GM19238 (cell line): ENCODE data around the gene SUSD6.
A peak's percentile ranks its signal among the peaks of the same experiment; 100 is the strongest.
"Not testable (repeated sequence)": the region's sequence is repeated elsewhere in the genome, so short reads cannot be mapped to it uniquely, and the experiment has no call there.

Source experiments
- DNase-seq: peaks from one replicate; pipeline ENCODE4 v3.0.0; 2011; ENCODE audit warnings: low spot score; ENCODE audit not compliant: insufficient read length

SUSD6 gene

DNA sequence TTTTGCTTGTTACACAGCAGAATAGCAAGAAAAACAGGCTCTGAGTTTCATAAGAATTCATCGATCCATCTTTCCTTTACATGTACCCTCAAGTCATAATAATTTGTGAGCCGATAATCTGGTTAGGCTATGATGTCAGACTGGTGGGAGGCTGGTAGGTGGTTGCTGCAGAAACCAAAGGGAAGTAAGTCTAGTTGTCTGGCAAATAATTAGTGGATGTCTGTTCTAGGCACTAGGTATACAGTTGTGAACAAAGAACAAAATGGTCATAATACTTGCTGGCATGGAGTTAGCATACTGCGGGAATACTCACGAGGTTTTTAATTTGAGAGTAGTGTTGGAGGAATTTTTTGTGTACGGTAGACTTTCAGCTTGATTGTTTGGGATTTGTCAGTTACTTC is 8.8 kb downstream of the SUSD6 start:
- DNase-seq = no peak

DNA sequence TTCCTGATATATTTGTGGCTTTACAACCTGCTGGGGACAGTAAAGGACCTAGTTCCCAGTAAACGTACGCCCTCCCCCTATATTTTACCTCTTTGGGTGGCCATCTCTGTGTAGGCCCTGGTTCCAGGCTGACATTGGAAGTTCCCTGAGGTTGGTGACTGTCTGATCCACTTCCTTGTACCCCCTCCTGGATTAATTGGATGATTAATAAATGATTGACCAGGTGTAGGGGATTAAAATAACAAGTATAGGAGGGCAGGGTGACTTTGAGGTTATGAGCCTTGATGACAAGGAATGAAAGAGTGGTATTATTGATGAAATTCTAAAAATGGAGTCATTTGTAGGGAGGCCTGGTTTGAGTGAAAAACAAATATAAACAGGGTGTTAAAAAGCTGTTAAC is 9.6 kb downstream of the SUSD6 start:
- DNase-seq = no peak

DNA sequence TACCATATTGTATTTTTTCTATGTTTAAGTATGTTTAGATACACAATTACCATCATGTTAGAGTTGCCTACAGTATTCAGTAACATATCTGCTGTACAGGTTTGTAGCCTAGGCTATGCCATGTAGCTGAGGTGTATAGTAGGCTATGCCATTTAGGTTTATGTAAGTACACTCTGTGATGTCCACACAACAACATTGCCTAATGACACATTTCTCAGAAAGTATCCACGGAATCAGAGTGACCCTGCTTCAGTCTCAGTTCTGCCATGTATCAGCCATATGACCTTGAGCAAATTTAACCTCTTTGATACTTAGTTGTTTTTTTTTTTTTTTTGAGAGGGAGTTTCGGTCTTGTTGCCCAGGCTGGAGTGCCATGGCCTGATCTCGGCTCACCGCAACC is 12.7 kb downstream of the SUSD6 start:
- no peak for DNase-seq

DNA sequence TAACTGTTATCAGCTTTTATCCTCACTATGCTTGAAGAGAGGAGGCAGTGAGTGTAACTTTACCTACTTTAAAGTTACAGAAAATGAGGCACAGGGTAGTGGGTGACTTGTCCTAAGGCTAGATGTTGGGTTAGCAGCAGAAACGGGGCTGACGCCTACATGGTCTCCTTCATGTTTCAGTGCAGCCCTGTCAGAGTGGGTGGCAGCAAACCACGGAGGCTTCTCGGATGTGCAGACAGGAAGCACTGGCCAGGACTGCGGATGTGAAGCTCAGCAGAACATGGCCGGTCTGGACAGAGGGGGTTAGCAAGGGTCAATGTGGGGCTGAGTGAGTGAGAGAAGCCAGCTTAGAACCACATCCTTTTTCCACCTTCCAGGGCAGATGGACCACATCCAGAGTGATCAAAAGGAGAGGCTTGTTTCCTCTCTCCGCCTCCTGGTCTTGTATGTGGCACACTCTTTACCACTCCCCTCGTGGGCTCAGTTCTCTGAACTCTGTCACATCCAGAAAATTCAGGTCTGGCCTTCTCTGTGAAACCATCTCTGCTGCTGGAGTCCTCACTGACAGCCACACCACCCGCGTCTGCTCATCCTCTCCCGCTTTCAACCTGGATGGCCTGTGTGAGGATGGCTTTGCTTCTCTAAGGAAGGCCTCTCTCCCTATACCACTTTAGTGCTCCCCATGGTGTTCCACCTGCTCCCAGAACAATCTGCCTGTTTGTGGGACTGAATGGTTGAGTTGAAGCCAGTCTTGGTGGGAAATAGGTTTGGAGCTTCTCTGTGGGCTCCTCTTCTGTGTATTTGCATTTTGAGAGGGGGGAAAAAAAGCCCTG is 14.1 kb downstream of the SUSD6 start:
- peak; percentile 40 for DNase-seq

DNA sequence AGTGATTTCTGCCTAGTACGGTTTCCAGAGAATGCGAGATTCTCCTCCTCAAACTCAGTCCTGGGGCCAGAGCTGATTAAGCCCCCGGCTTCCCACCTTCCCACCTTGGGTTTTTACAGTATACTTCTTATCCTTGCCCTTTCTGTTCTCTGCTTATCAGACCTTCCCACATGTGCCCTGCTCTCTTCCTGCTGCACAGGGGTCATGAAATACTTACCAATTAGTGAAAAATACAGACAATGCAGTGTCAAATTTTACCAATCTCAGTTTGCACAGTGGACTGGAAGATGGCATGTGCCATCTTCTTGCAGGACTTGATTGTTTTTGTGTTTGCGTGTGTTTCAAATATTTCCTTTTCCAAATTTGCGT is 14.7 kb downstream of the SUSD6 start:
- no peak for DNase-seq

DNA sequence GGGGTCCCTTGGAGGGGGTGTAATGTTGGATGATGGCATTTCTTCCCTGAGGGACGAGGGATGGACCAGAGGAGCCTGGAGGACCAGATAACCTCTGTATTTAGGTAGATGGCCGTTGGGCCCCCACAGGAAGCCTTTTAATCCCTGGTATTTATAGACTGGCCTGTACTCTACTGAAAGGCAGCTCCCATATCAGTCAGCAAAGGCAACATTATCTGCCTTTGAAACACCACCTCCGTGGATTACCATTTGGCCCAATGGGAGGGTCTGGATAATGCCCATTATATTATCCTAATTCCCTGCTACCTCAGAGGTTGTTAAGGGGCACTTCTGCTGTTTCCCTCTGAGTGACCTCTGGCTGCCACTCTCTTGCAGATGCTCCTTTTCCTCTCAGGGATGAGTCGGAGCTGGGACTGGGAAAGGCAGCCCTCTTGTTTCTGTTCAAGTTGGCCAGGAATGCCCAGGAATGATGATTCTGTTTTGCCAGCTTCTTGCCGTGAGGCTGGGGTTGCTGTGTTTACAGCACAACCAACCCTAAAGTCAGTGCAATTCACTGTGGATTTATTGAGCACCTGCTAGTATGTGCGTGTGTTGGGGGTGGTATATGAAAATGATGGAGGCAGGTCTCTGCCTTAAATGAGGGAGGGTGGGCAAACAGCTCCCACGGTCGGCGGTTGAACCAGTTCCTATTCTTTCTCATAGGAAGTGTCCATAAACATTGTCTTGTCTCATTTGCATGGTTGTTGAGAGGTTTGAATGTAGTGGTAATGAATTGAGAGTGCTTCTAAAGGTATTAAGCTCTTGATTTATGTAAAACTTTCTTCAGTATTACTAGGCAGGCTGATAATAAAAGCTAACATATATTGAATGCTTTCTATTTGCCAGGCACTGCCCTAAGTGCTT is 18.1 kb downstream of the SUSD6 start:
- no peak for DNase-seq

DNA sequence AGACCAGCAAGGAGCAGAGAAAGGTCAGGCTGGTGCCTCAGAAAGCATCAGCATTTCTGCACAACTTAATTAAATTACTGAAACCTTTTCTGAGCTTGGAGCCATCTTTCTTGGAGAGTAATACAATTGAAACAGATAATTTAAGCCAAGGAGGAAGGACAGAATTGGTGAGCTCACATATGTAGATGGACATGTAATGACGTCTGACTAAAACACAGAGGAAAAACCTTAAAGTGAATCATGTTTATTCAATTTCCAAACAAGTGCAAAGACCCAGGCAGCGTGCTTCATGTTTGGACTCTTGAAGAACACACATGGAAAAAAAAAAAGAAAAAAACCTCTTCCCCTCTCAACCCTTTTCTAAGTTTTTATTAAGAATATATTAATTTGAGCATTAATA is 19.0 kb downstream of the SUSD6 start:
- DNase-seq = no peak

DNA sequence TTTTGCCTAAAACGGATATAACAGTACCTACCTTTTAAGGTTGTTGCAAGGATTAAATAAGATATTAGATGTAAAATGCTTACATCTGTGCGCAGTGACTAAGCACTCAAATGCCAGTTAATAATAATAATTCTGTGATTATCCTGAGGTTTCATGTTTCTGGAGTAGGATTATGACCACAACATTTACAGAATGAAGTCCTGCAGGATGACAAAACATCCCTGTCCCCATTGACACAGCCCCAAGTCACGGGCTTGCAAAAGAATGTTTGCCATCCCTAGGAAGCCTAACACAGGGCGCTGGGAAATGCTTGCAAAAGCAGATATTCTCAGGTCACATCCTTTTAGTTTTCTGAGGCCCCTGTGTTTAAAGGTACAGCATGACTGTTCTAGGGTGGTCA is 20.1 kb downstream of the SUSD6 start:
- DNase-seq = no peak

DNA sequence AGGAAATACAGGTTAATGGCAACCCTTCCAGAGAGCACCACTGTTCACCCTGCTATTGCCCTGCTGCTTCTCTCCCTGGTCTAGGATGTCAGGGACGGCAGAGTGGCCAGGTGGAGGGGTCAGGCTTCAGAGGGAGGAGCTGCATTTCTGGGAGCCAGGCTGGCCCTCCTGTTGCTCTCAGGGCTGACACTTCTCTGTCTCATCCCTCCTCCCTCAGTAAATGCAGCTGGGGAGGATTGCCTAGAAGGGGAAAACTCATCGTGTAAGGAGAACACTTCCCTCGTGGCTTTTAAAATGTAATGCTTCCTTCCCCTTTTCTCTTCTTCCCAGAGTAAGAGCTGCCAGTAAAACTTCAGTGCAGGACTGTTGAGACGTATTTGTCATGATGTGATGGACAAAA is 20.8 kb downstream of the SUSD6 start:
- no peak for DNase-seq

DNA sequence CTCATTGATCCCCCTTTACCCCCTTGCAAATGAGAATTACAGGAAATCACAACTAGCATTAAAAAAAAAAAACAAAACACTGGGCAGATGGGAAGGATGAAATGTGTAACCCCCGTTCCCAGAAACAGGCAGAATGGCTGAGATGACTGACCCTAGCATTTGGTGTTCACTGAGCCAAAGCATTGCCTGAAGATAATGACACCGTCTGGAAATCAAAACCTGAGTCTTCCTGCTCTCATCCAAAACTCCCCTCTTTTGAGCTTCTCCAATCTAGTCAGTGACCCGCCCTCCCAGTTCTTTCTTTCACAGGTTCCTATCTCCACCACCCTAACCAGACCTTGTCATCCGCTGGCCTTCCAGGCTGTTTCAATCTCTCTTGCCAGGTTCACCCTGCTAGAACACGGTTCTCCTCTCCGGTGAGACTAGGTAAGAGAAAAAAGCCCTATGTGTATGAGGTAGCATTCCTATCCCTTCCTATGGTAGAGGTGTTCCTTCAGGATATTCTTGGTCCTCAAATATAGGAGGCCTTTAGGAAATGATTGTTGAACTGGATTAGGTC is 21.3 kb downstream of the SUSD6 start:
- DNase-seq = no peak

DNA sequence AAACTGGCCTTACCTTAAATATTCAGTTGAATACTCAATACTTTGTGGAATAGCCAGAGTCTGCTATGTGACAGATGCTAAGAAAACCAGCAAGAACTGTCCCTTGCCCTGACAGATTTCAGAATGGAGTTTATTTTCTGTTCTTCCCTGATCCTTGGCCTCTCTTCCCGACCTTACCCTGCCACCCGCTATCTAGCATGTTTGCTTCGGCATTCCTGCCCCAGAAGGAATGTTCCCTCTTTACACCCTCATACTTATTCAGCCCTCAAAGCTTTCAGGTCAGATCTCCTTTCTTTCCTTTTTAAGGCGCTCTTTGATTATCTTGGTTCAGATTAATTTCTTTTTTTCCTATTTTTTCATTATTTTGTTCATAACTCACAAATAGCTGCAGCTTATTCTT is 21.8 kb downstream of the SUSD6 start:
- no peak for DNase-seq

DNA sequence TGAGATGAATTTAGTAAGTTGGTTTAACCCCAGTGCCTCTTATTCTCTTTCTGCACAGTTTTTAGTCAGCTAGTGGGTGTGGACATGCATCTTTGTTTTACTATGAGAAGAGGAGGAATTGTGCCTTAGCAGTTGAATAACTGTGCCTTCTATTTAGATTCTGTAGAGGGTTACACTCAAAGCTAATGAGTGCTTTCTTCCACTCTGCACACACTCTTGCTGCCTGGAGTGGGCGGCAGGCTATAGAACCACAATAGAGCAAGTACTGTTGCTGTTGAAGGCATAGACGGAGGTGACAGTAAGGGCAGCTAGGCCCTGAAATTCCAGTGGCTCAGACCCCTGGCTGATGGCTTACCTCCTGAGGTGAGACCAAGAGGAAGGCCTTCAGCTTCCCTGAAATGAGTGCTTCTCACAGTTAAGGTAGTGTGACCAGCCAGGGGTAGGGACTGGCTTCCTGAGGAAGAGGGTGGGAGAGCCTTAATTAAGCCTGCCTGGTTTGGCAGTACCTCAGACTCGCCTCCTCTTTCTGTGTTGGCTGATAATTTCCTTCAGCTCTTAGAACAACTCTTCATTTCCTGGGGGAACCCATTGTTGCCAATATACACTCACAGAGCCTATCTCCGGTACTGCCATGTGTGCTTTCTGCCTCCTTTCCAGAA is 24.7 kb downstream of the SUSD6 start:
- DNase-seq = no peak

DNA sequence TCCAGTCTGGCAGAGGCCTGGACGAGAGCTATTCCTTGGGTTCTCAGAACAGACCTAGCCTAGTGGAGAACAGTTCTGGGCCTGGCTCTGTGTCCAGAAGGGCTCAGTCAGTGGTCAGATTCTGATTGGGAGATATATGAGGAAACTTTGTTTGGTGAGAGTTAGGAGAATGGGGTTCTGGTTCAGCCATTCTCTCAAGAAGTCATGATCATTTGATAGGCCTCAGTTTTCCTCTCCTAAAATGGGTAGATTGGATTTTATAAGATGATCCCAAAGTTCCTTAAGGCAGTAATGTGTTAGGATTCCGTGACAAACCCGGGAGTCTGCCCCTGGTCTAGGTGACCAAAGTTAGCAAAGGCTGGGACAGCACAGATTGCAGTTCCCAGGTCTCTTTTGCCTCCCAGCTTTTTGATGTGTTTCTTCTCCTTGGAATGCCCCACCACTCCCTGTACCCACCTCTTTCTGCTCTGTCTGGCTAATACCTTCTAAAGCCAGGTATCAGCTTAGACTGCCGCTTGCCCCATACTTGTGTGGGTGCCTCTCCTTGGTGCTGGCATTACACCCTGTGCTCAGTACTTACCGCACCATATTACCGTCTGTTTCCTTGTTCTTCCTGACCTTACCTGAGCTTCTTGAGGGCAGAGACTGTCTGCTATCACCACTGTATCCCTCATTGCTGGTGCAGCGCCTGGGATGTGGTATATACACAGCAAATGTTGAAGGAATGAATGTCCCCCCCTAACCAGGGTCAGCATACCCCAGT is 25.5 kb downstream of the SUSD6 start:
- DNase-seq = no peak

DNA sequence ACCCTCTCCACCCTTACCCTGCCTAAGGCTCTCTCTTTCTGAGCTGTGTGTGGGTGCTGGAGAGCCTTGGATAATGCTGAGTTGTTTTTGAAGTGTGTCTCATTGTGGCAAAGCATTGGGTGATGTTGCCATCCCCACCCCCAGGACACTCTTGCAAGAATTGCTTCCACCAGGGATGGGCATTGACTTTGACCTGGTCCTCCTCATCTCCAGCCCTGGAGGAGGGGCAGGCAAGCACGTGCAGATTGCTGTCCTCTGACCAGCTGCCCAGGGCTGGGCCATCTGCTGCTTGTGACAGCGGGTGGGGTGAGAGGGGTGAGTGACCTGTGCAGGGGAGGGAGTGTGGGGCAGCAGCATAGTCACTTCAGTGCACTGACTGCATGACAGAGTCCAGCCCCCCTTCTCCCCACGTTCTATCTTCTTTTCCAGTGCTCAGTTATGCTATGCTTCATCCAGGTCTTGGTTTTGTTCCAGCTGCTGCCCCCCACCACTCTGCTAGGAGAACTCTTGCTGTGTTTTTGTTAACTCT is 26.2 kb downstream of the SUSD6 start:
- DNase-seq = no peak

DNA sequence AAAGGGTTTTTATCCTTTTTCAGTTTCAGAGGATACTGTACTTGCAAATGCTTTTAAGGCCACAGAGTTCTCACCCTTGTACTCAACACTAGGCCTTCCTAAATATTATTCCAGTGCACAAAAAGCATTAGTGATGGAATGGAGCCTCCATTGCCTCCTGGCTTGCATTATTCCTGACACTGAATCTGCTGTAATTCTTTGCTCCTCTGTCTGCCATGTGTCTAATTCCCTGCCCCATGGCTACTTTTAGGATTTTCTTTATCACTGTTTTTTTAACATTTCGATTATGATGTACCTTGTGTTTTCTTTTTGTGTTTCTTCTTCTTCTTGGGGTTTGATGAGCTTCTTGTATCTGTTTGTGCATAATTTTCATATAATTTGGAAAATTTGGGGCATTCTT is 29.5 kb downstream of the SUSD6 start:
- DNase-seq = no peak

DNA sequence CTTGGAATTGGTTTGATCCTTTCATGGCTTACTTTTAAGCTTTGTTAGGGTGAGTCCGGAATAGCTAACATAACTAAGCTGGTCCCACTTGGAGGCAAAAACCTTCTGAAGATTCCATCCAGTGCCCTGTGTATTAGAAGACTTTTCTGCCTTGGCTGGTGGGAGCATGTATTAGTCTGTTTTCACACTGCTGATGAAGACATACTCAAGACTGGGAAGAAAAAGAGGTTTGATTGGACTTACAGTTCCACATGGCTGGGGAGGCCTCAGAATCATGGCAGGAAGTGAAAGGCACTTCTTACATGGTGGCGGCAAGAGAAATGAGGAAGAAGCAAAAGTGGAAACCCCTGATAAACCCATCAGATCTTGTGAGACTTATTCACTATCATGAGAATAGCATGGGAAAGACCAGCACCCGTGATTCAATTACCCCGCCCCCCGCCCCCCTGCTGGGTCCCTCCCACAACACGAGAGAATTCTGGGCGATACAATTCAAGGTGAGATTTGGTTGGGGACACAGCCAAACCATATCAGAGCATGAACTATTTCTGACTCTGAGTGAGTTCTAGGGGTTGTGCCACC is 30.9 kb downstream of the SUSD6 start:
- not testable (repeated sequence) for DNase-seq

DNA sequence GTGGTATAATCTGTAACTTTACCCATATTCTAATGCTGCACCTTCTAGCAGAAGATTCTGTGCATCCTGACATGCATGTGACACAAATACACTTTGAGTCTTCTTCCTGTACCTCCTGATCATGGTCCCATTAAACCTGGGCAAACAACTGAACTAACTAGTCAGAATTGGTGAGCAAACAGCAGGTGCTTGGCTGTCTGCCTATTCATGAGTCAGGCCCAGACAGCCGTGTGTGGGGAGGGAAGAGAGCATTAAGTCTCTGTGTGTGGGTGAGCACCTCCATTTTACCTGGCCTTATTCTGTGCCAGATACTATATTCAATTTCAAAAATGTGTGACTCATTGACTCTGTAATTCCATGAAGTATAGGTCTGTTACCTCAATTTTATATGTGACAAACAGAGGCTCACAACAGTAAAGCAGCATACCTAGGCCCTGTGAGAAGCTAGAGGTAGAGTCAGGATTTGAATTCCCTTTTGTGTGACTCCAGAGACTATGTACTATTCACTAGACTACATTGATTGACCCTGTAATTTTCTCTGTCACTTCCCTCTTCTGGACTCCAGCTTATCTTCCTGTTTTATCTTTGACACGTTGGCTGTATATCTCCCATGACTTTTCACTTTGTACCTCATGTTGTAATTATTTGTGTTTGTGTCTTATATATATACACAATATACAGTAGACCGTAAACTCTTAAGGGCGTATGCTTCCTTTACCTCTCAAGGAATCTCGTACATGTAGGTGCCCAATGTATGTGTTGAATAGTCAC is 32.2 kb downstream of the SUSD6 start:
- DNase-seq = no peak

DNA sequence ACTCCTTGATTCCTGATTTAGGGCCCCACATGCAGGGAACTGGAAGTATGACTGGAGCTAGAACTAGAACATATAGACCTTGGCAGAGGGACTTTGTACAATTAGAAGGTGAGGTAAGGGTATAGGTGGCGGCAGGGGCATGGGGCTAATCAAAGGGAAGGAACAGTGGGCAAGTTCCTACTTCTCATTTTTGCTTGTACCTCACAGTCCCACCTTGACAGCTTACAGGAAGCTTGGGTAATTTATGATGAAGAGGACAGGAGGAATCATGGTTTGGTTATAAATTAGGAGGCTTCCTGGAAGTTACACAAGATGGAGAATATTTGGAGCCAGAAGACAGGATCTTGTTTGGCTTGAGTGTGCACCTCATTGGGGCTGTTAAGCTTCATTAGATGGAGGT is 33.4 kb downstream of the SUSD6 start:
- no peak for DNase-seq

DNA sequence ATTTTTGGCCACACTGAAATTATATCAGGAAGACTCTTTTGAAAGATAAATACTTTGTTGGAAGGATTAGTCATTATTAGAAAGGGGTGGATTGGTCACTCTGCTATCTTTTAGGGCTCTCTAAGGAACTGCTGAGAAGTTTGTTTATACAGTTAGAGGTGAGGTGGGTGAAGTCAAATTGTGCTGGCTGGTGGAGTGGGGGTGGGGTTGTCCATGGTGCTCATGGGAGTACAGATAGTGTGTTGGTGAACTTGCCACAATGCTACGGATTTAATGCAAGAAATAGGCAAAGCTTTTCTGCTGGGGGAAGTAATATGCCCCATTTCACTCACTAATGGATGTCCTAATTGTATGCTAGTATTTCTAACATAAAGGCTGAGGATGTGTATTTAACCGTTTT is 35.8 kb downstream of the SUSD6 start:
- no peak for DNase-seq

DNA sequence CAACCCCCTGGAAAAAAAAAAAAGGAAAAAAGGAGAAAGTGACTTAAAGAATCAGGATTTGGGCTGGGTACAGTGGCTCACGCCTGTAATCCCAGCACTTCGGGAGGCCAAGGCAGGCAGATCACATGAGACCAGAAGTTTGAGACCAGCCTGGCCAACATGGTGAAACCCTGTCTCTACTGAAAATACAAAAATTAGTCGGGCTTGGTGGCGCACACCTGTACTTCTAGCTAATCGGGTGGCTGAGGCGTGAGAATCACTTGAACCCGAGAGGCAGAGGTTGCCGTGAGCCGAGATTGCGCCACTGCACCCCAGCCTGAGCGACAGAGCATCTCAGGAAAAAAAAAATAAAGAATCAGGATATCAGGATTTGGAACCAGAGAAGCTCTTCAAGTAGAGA is 36.2 kb downstream of the SUSD6 start:
- not testable (repeated sequence) for DNase-seq
